Smooth muscle cell (in vitro differentiated cells): ENCODE measurements around the gene RGS9. TPM values are rescaled to one million over a fixed set of nuclear protein-coding genes. Genes with fewer than 3 reads are reported as not detected.
"Not testable (repeated sequence)": the region's sequence is repeated elsewhere in the genome, so short reads cannot be mapped to it uniquely, and the experiment has no call there.

ENCODE experiments used
- DNase-seq: peaks from one replicate; lab custom pipeline; 2025; ENCODE audit not compliant: unreplicated experiment; lab: John Stamatoyannopoulos, UW
- H2AFZ ChIP-seq: fragments of 200-600 bp; sonication (generic); 2 replicates; pipeline ENCODE4 v1.6.0; 2016; ENCODE audit warnings: antibody characterized with exemption, low read depth, mild to moderate bottlenecking
- H3F3A ChIP-seq: fragments of 200-600 bp; sonication (generic); 2 replicates; pipeline ENCODE4 v1.6.0; 2017; ENCODE audit warnings: antibody characterized with exemption, low read depth
- H3K27ac ChIP-seq: fragments of 200-600 bp; sonication (generic); 2 replicates; pipeline ENCODE4 v1.5.1; 2016; ENCODE audit warnings: low read depth, mild to moderate bottlenecking
- H3K27me3 ChIP-seq: fragments of 200-600 bp; sonication (generic); 2 replicates; pipeline ENCODE4 v1.6.1; 2016; ENCODE audit warnings: low read depth, mild to moderate bottlenecking
- H3K36me3 ChIP-seq: fragments of 200-600 bp; sonication (generic); 2 replicates; pipeline ENCODE4 v1.5.1; 2016; ENCODE audit warnings: low read depth
- H3K4me1 ChIP-seq: fragments of 200-600 bp; sonication (generic); 2 replicates; pipeline ENCODE4 v1.5.1; 2016; ENCODE audit warnings: low read depth
- H3K4me2 ChIP-seq: fragments of 200-600 bp; sonication (generic); 2 replicates; pipeline ENCODE4 v1.6.0; 2016; ENCODE audit warnings: mild to moderate bottlenecking
- H3K4me3 ChIP-seq: fragments of 200-600 bp; sonication (generic); 2 replicates; pipeline ENCODE4 v1.5.1; 2016; ENCODE audit warnings: mild to moderate bottlenecking
- H3K79me2 ChIP-seq: fragments of 200-600 bp; sonication (generic); 2 replicates; pipeline ENCODE4 v1.6.0; 2016; ENCODE audit warnings: low read depth, mild to moderate bottlenecking
- H3K9ac ChIP-seq: fragments of 200-600 bp; sonication (generic); 2 replicates; pipeline ENCODE4 v1.6.0; 2016; ENCODE audit warnings: low read depth
- H3K9me3 ChIP-seq: fragments of 200-600 bp; sonication (generic); replicated peaks from 2 replicates; pipeline ENCODE4 v1.5.1; 2016; ENCODE audit warnings: low read depth
- H4K20me1 ChIP-seq: fragments of 200-600 bp; sonication (generic); 2 replicates; pipeline ENCODE4 v1.6.0; 2016; ENCODE audit warnings: low read depth
- CTCF ChIP-seq: fragments of 200-600 bp; sonication (generic); IDR thresholded peaks from 2 replicates; pipeline ENCODE4 v1.5.1; 2017; ENCODE audit warnings: borderline replicate concordance, mild to moderate bottlenecking, antibody characterized with exemption; ENCODE audit not compliant: insufficient read depth, poor library complexity, severe bottlenecking
- WGBS: methylation state at CpG from one replicate; pipeline ENCODE4 v1.1.7; 2016; ENCODE audit warnings: low lambda C conversion rate; 5-methylcytosine and 5-hydroxymethylcytosine counted together
- polyA plus RNA-seq: library from polyadenylated mRNA; unstranded; fragments of >200 nt; fragmentation: Nextera tagmentation; extraction: Ambion mirVana; gene quantifications from 2 replicates; pipeline ENCODE4 v1.2.1, GENCODE V29; 2016
- total RNA-seq: library from RNA; depleted of rRNA; stranded (reverse); fragments of >200 nt; gene quantifications from 2 replicates; pipeline ENCODE4 v1.2.3, GENCODE V29; 2014

The RGS9 gene
- total and polyA plus RNA-seq, 2 experiments from 2014 or later = 16.3 to 18.8 TPM

GRCh38 chr17:65176646-65177409 is 39.7 kb downstream of the RGS9 start:
- H3K36me3 ChIP-seq = no peaks in the 10 kb centered on the region
- H3K27me3 ChIP-seq = no peaks in the 10 kb centered on the region
- H3K9me3 ChIP-seq = no peaks in the 10 kb centered on the region
- H3K4me3 ChIP-seq = no peak overlapping the region
- peaks cover 6% of the 10 kb centered on the region for H3K4me1 ChIP-seq
- H3K27ac ChIP-seq = no peak overlapping the region
- DNase-seq = no peak
- H3K79me2 ChIP-seq = no peaks in the 10 kb centered on the region
- no peaks in the 10 kb centered on the region for H4K20me1 ChIP-seq
- WGBS = 83% methylated on average over 5 of the region's 5 CpGs
- no peak overlapping the region for H3K4me2 ChIP-seq
- no peak overlapping the region for H3K9ac ChIP-seq
- no peak overlapping the region for H2AFZ ChIP-seq
- H3F3A ChIP-seq = no peaks in the 10 kb centered on the region
- no peak for TF ChIP-seq CTCF

- Histone ChIP-seq H3K9me3 (no peaks in the 10 kb centered on the region), H4K20me1 (no peaks in the 10 kb centered on the region), H3K79me2 (no peaks in the 10 kb centered on the region), H3K4me3 (no peak overlapping the region), H3K27me3 (no peaks in the 10 kb centered on the region), H3F3A (no peaks in the 10 kb centered on the region), H3K4me1 (peaks cover 6% of the 10 kb centered on the region), H2AFZ (no peak overlapping the region), H3K36me3 (no peaks in the 10 kb centered on the region), H3K27ac (no peak overlapping the region), H3K9ac (no peak overlapping the region), H3K4me2 (no peak overlapping the region)
- no peak for DNase-seq
- no peak for TF ChIP-seq CTCF
- 44% methylated on average over 4 of the region's 4 CpGs for WGBS
These were observed 40.7 kb downstream of the RGS9 start for GRCh38 chr17:65177901-65178300.

- not testable (repeated sequence) for H3K4me2 ChIP-seq, H2AFZ ChIP-seq, H4K20me1 ChIP-seq, H3K9me3 ChIP-seq, DNase-seq, H3K79me2 ChIP-seq, H3K4me3 ChIP-seq, H3K36me3 ChIP-seq, H3F3A ChIP-seq, H3K9ac ChIP-seq, H3K27ac ChIP-seq, H3K27me3 ChIP-seq
- H3K4me1 ChIP-seq = peaks cover 15% of the 10 kb centered on the region
- over 99% methylated on average over 10 of the region's 12 CpGs for WGBS
These were observed 43.1 kb downstream of the RGS9 start for GRCh38 chr17:65180276-65180675.

GRCh38 chr17:65180752-65181236 is 43.6 kb downstream of the RGS9 start:
- DNase-seq, H3K4me2 ChIP-seq, H3K9ac ChIP-seq, H3F3A ChIP-seq, H3K9me3 ChIP-seq, H4K20me1 ChIP-seq, H3K79me2 ChIP-seq, H3K27me3 ChIP-seq, H2AFZ ChIP-seq, H3K4me3 ChIP-seq, H3K27ac ChIP-seq, H3K36me3 ChIP-seq: not testable (repeated sequence)
- H3K4me1 ChIP-seq = peaks cover 15% of the 10 kb centered on the region
- 98% methylated on average over 4 of the region's 4 CpGs for WGBS
